NCI-H345 treated with DMSO at 0.1 percent for 48 hours (cell line): ENCODE measurements around the gene KRT3.

Experiments used
- DNase-seq: peaks from one replicate; lab custom pipeline; 2025; ENCODE audit not compliant: unreplicated experiment; lab: John Stamatoyannopoulos, UW

KRT3 gene

GRCh38 chr12:52783563-52784316 lies 12.2 kb downstream of the KRT3 start:
- no peak for DNase-seq

DNA sequence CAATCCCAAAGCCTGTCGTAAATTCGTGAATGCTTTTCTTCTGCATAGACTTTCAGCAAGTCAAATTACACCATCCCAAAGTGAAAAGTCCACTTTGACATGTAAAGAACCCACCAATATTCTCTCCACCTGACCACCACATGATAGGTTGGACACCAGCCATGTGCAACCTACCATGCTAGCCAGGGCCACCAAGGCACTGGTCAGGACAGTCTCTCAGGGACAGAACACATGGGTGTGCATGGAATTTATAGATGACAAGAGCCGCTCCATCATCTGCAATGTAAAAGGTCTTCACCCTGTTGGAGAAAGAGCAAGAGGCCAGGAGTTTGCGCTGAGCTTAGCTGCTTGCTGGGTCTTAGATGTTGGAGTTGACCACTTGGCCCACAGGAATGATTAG lies 13.4 kb downstream of the KRT3 start:
- no peak for DNase-seq

DNA sequence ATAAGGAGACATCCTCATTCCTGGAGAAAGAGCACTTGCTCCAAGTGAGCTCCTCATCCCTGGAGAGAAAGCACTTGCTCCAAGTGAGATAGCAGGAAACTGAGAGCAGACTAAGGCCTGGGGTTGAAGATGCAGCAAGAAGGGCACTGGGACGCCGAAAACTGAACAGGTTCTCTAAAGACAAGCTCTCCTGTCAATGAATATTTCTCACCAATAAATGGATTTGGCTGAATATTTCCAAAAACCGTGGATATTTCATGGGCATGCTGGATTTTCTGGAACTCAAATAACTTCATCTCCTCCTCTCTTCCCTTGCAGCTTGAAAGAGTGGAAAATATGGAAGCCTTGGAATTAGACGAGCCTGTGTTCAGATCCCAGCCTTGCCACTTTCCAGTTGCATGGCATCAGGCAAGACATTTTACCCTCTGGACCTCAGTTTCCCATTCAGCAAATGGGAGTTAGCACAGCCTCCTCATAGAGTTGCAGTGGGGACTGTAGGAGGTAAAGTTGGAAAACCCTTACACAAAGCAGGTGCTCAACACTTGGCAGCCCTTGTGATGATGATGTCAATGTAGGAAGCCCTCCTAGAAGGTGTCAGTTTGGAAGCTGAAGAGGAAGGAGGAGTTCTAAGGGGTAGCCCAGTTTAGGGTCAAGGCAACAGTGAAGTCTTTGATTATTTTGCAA lies 14.4 kb downstream of the KRT3 start:
- no peak for DNase-seq

- DNase-seq: no peak
These were observed 16.0 kb downstream of the KRT3 start for GRCh38 chr12:52779914-52780313.

- no peak for DNase-seq
These were observed 17.1 kb downstream of the KRT3 start for GRCh38 chr12:52778833-52779232.

- no peak for DNase-seq
These were observed 18.4 kb downstream of the KRT3 start for GRCh38 chr12:52777566-52777965.

DNA sequence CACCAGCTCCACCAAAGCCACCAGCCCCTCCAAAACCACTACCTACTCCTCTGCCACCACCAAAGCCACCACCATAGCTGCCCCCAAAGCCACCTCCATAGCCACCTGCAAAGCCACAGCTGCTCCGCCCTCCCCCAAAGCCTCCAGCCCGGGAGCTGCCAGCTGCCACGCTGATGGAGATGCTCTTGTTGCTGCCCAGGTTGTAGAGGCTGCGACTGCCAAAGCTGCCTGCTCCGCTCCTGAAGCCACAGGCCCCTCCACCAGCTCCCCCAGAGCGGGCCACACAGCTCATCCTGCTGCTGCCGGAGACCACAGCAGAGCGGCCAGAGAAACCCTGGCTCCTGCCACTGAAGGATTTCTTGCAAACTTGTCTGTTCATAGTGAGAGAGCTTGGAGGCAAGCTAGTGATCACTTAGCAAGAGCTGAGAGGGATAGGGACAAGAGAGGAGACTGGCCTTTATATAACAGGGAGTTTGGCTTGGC lies 19.0 kb downstream of the KRT3 start, which contains the start of gene KRT76:
TSS of gene KRT76 (minus strand) at position 433 of the 483 bp plus-strand sequence. CDS start at position 379, 54 bp downstream.
- DNase-seq: no peak

GRCh38 chr12:52776435-52776834 lies 19.5 kb downstream of the KRT3 start:
- DNase-seq: no peak

DNA sequence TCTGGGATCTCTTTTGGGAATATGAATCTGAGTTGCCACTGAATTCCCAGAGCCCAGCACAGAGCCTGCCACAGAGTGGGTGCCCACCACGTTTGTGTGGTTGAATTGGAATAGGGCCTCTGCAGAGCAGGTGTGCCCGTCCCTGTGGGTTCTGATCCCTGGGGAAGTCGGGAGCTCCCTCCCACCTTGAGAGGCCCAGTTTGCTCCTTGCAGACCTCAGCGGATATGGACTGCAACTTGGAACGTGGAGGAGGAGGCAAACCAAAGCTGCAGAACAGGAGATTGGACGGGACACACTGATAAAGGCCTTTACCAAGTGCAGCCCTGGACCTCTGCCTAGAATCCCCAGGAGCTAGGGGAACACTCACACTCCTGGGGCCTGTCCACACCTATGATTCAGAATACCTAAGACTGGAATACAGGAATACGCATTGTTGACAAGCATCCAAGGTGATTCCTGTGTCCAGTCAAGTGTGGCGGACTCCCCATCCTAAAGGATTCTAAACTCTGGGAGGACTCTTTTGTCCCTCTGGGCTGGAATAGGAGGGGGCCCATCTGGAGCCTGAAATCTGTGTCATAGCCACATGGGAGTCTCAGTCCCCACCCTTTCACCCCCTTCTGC lies 21.2 kb downstream of the KRT3 start:
- no peak for DNase-seq

DNA sequence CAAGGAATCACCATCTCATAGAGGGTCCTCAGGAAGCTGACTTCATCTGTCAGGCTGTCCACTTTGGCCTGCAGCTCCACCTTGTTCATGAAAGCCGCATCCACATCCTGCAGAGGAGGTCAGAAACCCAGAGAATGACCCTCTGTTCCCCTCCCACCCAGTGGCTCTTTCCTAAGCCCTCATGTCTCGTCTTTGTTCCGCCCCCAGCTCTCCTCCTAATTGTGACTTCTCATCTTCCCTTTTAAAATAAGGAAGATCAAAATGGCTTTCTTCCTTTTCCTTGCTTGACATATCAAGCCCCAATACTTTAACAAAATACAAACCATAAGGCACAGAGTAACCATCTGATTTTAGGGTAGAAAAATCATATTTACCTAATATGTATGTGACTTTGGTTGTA lies 23.1 kb downstream of the KRT3 start:
- DNase-seq: no peak

DNA sequence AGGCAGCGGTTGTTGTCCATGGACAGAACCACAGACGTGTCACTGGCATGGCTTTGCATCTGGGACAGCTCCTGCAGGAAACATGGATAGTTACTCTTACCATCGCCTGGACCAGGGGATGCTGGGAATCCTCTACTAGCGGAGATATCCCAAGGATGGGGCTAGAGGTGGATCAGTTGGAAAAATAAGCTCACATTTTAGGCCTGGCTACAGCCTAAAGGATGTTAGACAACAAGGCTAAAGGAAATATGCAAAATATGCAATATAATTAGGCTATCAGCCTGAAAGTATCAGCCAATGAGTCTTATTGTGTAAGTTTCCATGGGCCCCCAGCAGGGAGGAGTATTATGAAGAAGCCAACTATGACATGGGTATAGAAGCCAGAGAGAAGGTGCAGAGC lies 23.7 kb downstream of the KRT3 start:
- DNase-seq: no peak

GRCh38 chr12:52771505-52771904 lies 24.4 kb downstream of the KRT3 start:
- no peak for DNase-seq

DNA sequence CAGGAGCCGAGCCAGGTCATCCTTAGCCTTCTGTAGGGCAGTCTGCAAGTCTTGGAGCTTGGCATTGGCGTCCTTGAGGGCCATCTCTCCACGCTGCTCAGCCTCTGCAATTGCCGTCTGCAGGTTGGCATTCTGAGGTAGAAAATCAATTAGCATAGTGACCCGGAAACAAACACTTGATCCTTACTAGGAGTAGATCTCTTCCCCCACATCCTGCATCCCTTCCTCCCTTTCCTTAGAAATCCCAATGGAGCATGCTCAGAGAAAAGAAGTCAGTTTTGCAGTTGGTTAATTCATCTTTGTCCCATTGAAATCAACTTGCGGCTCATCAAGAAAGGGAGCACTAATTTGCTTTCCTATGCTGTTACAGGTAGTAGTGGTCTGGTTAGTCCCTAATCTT lies 24.8 kb downstream of the KRT3 start:
- no peak for DNase-seq

DNA sequence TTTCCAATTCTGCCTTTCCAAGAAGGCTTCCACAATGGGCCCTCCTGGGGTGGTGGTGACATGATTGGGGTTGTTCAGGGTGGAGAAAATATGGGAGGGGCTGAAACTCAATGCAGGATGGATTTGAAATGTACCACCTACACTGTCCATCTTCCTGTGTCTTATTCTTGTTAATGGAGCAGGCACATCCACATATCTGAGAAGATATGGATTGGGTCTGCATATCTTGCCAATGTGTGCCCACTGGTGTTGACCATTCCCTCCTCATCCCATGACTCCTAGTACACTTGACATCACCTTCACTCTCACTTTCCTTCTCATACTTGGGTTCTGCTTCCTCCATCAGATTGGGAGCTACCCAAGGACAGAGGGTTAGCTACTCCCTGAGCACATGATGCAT lies 26.0 kb downstream of the KRT3 start:
- no peak for DNase-seq

DNA sequence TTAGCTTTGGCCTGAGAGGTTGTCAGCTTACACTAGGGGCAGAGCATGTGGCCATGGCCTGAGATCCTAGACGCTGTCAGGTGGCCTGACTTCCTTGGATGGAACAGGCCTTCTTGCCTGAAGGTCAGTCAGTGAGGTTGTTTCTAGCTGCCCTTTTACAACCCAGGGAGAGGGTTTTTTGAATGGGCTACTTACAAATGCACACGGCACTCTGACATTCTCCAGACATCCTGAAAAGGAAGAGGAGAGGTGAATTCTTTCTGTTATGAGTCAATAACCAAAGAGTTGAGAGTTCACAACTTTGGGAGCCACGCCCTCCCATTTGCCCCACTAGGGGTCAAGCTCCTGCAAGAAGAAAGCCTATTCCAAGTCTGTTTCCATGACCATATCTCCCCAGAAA lies 26.6 kb downstream of the KRT3 start:
- DNase-seq: no peak

GRCh38 chr12:52768479-52769200 lies 27.3 kb downstream of the KRT3 start:
- no peak for DNase-seq

DNA sequence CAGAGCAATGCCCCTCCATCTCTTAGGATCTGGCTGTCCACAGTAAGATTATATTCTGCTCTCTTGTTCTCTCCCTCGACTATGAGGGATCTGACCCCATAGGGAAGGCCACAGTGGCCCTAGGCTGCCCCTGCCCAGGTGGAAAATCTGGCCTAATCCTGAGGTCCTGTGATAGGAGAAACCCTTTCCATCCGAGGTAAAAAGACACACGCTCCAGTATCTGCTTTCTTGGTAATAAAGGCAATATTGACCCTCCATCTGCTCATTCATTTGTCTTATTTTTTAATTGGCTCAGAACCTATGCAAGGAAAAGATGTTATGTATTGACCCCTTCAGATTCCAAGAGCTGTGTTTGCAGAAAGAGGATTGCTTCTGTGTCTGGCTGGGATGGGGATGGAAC lies 28.5 kb downstream of the KRT3 start:
- DNase-seq: no peak

GRCh38 chr12:52767020-52767379 lies 28.9 kb downstream of the KRT3 start:
- DNase-seq: no peak

DNA sequence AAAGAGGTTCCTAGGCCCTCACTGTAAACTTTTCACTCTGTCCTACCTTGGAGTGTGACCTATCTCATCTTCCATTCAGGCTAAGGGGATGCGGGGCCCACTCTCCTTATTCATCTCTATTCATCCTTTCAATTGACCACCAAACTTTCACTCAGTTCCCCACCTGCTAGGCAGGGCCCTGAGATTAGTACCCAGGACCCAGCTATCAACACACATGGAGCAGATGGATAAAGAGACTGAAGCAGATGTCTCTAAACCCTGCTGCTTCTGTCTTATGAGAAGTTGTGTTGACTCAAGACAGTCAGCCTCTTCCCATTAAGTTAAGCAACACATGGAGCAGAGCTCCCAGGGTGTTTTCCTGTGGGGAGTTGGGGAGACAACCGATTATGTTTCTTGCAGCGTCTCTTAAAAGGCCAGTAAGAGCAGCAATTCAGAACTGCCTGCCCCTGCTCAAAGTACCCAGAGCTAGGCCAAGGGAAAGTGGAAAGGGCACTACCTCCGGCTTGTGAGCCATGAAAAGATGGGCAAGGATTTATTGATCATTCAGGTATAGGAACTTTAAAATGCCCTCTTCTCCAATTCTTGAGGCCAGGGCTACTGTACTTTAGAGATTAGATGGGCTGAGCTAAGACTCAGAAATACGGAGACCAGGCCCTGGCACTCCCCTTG lies 29.4 kb downstream of the KRT3 start:
- DNase-seq: no peak

DNA sequence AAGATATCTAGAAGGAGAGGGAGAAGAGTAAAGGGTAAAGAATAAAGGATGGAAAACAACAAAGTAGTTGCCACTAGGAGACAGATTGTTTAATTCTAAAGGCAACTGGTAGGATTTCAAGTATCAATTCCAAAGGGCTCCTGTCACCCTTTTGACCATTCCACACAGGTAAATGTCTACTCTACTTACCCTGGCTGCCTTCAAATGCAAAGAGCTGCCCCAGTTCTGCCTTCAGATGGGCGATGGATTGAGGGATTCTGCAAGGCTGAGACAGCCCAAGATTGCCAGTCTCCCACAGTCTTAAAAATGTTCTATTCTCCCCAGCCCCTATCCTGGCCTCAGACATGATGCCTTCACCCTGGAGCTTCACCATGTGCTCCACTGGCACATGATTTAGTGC lies 30.2 kb downstream of the KRT3 start:
- no peak for DNase-seq

DNA sequence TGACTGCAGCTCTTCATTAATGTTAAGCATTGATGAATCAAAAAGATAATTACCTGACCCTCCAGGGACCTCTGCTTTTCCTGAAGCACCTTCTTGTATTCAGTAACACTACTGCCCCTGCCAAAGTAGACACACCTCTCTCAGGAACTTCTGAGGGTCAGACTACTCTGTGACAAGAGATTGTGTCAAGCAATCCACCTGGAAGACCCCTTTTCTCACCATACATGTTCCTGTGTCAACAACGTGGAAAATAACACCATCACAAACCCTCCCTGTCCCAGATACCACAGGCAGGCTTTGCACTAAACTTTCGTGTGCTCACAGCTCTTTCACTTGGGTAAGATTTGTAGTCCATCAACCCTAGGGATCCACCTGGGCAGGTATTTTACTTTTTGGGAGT lies 31.9 kb downstream of the KRT3 start:
- DNase-seq: no peak
